GM18498 (cell line): Measurements from ENCODE around the gene GARRE1.
"Not testable (repeated sequence)": the region's sequence is repeated elsewhere in the genome, so short reads cannot be mapped to it uniquely, and the experiment has no call there.

ENCODE experiments used
- ATAC-seq: cut with Tn5 transposase; IDR thresholded peaks from one replicate; pipeline ENCODE4 v1.9.1; 2021; ENCODE audit warnings: mild to moderate bottlenecking, moderate library complexity; ENCODE audit not compliant: unreplicated experiment

GARRE1 gene

GRCh38 chr19:34257559-34257924 is 3.2 kb downstream of the GARRE1 start:
- no peak for ATAC-seq

- no peak for ATAC-seq
Observed at GRCh38 chr19:34259367-34260095, 5.2 kb downstream of the GARRE1 start.

- no peak for ATAC-seq
Observed at GRCh38 chr19:34260771-34261173, 6.4 kb downstream of the GARRE1 start.

GRCh38 chr19:34261334-34262109 is 7.2 kb downstream of the GARRE1 start:
- ATAC-seq = no peak

GRCh38 chr19:34263745-34264237 is 9.4 kb downstream of the GARRE1 start:
- no peak for ATAC-seq

GRCh38 chr19:34265221-34265650 is 10.9 kb downstream of the GARRE1 start:
- ATAC-seq = no peak

- no peak for ATAC-seq
Observed at GRCh38 chr19:34269081-34269480, 14.7 kb downstream of the GARRE1 start.

- no peak for ATAC-seq
Observed at GRCh38 chr19:34269489-34269888, 15.1 kb downstream of the GARRE1 start.

- ATAC-seq = peak; percentile 79
Observed at GRCh38 chr19:34269968-34270621, 15.7 kb downstream of the GARRE1 start.

- ATAC-seq = no peak
Observed at GRCh38 chr19:34273121-34273520, 18.8 kb downstream of the GARRE1 start.

- ATAC-seq = no peak
Observed at GRCh38 chr19:34274284-34274826, 20.0 kb downstream of the GARRE1 start.

- no peak for ATAC-seq
Observed at GRCh38 chr19:34274827-34275625, 20.7 kb downstream of the GARRE1 start.

- no peak for ATAC-seq
Observed at GRCh38 chr19:34275705-34276104, 21.4 kb downstream of the GARRE1 start.

- no peak for ATAC-seq
Observed at GRCh38 chr19:34276614-34277013, 22.3 kb downstream of the GARRE1 start.

- no peak for ATAC-seq
Observed at GRCh38 chr19:34277244-34277643, 22.9 kb downstream of the GARRE1 start.

GRCh38 chr19:34278783-34279182 is 24.4 kb downstream of the GARRE1 start:
- no peak for ATAC-seq

- not testable (repeated sequence) for ATAC-seq
Observed at GRCh38 chr19:34281444-34281843, 27.1 kb downstream of the GARRE1 start.

GRCh38 chr19:34282611-34283519 is 28.5 kb downstream of the GARRE1 start:
- ATAC-seq = no peak

- ATAC-seq = no peak
Observed at GRCh38 chr19:34284505-34284904, 30.2 kb downstream of the GARRE1 start.
